Cerebellar cortex (tissue), 1 donor: ENCODE data around the gene NAA60.
A peak's percentile ranks its signal among the peaks of the same experiment; 100 is the strongest.
"Not testable (repeated sequence)": the region's sequence is repeated elsewhere in the genome, so short reads cannot be mapped to it uniquely, and the experiment has no call there.

Experiments
- DNase-seq: peaks from one replicate; pipeline ENCODE4 v3.0.0-alpha.2; 2015; ENCODE audit warnings: low spot score

Gene NAA60

DNA sequence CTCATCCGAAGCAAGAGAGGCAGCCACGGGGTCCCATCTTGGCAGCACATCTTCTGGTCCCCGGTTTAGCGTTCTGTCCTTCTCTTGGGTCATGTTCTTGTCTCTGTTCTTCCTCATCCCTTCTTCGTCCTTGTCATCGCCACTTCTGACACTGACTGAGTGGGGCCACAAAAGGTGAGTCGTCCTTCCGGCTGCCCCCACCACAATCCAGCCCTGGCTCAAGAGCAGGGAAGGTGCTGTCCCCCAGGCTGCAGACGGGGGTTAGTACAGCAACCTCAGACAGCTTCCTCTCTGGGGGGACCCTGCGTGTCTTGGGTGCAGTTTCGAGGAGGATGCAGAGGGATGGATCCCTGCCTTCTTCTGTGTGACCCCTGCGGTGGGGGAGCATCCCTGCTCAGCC, 21.8 kb downstream of the NAA60 start:
- no peak for DNase-seq

DNA sequence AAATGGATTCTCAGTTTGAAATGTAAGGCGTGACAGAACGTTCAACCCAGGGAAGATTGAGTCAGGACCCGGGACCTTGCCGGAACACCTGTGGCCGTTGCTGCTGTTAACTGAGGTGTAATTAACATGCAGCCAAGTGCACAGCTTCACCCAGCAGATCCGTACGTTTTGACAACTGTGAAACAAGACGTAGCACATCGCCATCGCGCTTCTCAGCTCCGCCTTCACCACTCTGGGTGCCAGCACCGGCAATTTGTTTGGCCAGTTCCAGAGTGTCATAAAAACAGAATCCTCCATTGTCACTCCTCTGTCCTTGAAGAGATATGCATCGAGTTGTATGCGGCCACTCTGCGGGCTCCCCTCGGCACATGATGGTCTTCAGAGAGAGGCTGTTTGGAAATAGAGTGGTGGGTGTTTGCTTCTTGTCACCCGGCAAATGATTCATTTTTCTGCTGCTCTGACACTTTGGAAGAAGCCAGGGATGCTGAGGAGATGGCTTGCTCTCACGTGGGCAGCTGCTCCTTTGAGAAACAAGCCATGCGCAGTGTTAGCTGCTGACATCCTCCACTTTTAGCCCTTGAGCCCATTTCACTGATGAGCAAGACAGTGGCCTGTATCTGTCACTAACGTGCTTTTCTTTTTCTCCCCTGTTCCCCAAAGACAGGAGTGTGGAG, 22.6 kb downstream of the NAA60 start:
- no peak for DNase-seq

DNA sequence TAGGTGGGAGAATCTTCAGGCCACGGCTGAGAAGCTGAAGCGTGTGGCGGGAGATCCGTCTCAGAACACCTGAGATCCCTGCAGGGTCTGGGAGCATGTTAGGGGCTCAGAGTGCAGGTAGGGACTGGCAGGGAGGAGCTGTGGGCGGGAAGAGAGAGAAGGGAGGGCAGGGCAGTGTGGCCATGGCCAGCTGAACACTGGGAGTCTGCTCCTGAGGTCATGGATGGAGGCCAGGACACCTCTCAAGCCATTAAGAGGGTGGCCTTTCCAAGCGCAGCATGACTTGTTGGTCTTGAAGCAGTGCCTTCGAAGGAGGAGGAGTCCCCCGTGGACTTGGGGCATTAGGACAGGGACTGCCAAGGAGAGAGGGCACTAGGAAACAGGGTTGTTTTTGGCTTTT, 23.7 kb downstream of the NAA60 start:
- no peak for DNase-seq

DNA sequence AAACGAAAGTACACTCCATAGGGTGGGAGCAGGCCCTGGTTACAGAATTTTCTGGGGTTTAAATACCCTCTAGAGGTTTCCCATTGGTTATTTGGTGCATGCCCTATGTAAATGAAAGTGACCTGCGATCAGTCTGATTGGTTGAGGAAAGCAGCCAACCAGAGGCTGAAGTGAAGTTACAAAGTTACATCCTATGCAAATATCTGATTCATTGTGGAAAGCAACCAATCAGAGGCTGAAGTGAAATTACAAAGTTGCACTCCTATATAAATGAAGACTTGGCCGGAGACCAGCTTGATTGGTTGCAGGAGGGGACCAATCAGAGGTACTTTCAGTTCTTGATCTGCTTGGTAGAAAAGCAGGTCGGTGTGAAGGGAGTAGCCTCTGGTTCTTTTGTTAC, 24.4 kb downstream of the NAA60 start:
- DNase-seq, result no peak

DNA sequence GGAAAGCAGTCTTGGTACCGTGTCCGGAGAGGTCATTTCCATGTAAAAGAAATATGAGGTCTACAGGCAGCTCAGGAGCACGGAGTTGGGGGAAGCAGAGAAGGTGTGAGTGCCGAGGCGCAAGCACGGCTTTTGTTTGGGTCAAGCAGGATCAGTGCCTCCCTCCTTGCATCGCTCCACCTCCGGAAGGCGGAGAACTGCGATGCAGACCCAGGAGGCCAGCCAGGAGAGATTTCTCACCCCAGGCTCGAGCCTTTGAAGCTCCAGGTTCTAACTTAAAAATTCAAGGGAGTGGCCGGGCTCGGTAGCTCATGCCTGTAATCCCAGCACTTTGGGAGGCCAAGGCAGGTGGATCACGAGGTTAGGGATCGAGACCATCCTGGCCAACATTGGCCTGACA, 25.0 kb downstream of the NAA60 start:
- DNase-seq, result no peak

DNA sequence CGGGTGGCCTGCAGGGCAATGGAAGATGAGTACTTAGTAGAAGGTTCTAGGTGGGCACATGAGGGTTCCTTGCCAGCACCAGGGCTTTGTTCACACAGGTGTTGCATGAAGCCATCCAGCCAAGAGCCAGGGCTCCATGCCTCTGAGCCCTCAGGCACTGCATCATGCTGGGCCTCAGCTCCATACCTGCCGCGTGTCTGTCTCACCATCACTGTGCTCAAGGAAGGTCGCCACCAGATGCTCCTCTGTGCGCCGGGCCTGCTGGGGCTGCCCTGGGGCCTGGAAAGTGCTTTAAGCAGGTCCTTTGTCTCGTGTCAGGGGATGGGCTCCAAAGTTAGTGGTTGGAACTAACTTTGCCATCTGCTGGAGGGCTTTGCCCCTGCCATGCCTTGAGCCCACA, 26.3 kb downstream of the NAA60 start:
- no peak for DNase-seq

DNA sequence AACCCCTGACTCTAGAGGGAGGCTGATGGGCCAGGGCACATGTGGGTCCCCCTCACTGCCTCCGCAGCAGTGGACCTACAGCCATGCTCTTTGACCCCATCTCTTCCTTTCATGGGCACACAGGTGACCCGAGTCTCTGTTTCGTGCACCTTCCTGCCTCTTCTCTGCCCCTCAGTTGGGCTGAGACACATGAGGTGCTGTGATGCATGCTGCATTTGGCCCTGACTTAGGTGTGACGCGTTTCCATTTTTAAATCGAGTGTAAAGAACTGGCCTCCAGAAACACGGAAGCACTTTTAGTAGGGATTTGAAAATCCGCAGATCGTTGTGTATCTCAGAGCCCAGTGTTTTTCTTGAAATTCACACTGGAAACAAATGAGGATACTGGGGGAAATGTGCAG, 27.2 kb downstream of the NAA60 start:
- no peak for DNase-seq

DNA sequence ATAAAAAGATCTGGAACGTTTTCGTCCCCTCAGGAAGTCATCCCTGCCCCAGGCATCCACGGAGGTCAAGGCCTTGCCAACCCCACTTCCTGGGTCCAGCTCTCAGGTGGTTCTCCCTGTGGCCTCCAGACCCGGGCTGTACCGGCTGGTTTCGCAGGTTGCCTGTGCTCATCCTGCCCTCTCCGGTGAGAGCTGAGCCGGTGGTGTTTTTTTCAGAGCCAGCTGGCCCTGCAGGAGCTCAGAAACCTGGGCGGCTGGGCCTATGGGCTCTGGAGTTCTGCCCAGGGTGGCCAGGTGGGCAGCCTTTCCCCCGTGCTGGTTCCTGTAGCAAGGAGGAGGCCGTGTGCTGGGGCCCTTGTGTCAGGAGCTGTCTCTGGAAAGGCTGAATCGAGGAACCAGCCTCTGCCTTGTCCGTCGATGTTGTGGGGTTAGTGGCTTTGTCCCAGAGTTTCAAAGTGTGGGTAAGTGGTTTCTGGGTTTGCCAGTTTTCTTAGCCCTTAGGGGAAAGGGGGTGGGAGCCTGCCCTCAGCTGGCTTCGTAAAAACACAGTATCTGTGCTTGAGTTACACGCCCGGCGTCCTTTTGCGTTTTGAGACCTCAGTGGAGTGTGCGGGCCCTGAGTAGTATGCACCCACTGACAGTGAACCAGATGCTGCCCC, 28.2 kb downstream of the NAA60 start:
- DNase-seq, result peak; percentile 65

DNA sequence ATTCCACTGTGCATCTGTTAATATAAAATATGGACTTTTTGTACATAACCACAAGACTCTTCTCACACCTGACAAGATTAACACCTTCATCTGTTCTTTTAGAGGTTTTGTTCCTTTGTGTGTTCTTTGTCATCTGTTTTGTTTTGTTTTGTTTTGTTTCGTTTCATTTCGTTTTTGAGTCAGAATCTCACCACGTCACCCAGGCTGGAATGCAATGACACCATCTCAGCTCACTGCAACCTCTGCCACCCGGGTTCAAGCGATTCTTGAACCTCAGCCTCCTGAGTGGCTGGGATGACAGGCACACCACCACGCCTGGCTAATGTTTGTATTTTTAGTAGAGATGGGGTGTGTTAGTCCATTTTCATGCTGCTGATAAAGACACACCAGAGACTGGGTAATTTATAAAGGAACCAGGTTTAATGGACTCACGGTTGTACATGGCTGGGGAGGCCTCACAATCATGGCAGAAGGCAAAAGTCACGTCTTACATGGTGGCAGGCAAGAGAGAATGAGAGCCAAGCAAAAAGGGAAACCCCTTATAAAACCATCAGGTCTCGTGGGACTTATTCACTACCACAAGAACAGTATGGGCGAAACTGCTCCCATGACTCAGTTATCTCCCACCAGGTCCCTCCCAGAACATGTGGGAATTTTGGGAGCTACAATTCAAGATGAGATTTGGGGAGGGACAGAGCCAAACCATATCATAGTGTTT, 29.6 kb downstream of the NAA60 start:
- DNase-seq, result no peak

DNA sequence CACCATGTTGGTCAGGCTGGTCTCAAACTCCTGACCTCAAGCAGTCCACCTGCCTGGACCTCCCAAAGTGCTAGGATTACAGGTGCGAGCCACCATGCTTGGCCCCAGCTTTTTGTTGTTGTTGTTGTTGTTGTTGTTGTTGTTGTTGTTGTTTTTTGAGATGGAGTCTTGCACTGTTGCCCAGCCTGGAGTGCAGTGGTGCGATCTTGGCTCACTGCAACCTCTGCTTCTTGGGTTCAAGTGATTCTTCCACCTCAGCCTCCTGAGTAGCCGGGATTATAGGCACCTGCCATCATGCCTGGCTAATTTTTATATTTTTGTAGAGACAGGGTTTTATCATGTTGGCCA, 30.1 kb downstream of the NAA60 start:
- not testable (repeated sequence) for DNase-seq

DNA sequence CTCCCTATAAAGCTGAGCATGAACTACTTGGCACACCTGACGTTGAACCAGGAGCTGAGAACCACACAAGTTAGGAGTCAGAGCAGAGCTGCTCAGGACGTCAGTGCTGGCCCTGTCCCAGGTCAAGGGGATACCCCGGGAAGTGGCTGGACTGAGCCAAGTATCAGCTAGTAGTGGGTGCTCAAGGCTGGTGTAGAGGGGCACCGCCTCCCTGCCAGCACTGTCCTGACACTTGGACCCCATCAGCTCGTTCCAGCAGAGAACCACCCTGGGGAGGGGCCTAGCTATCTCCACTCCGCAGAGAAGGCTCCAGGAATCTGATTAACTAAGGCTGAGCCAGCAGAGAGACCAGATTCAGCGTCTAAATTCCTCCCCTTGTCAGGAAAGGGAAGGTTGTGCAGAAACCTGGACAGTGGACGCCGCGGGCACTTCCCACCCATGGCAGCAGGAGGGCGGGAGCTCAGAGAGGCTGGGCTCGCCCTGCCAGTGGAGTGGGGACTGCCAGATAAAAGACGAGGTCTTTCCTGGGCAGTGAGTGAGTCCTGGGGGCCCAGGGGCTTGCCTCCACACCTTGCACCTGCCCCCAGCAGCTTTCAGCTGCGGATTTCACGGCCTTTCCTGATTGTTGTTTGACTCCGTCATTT, 30.8 kb downstream of the NAA60 start:
- no peak for DNase-seq

DNA sequence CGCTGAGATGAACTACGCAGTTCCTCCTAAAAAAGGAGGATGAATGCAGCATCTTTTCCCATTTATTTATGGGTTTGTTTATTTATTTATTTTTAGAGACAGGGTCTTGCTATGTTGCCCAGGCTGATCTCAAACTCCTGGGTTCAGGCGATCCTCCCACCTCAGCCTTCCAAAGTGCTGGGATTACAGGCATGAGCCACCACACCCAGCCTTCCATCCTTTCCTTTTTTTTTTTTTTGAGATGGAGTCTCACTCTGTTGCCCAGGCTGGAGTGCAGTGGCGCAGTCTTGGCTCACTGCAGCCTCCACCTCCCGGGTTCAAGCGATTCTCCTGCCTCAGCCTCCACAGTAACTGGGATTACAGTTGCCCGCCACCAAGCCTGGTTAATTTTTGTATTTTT, 31.4 kb downstream of the NAA60 start:
- DNase-seq, result not testable (repeated sequence)

DNA sequence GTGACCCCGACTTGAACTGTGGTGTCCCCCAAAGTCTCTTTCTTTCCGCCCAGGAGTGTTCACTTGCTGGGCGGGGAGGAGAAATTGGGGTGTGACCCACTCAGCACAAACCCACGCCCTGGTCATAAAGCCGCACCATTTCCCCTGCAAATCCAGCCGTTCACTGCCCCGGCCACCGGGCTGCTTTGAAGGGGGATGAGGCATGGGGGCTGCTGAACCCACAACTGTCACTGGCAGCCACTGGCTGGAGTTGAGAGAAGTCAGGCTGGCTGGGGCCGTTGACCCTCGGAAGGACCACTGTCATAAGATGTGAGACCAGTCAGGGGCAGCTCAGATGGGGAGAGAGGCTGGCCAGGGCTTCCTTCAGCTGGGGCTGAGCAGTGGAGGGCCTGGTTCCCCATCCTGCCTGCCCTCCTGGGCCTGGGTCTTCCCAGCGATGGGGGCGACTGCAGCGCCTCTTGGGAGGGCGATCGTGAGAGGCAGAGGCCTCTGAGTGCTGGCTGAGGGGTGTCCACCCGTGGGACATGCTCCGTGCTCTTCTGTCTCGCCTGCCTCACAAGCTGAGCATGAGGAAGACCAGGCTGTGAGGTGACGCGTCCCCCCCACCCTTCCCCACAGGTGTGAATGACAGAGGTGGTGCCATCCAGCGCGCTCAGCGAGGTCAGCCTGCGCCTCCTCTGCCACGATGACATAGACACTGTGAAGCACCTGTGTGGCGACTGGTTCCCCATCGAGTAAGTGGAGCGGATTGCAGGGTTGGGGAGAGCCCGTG, 32.3 kb downstream of the NAA60 start:
- no peak for DNase-seq

DNA sequence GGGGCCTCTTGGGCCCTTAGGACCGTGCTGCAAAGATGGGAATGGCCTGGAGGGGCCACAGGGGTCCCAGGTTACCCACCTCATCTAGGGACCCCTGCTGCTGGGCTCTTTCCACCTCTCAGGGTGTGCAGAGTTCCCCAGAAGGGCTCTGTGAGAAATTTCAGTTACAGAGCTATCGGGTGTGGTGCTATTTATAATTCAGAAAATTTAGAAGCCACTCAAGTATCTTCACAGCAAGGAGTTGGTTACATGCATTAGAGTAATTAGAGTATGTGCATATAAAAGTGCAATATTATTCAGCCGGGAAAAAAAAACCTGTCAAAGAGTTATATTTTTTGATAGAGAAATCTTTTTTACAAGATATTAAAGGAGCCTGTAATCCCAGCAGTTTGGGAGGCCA, 32.9 kb downstream of the NAA60 start:
- no peak for DNase-seq

DNA sequence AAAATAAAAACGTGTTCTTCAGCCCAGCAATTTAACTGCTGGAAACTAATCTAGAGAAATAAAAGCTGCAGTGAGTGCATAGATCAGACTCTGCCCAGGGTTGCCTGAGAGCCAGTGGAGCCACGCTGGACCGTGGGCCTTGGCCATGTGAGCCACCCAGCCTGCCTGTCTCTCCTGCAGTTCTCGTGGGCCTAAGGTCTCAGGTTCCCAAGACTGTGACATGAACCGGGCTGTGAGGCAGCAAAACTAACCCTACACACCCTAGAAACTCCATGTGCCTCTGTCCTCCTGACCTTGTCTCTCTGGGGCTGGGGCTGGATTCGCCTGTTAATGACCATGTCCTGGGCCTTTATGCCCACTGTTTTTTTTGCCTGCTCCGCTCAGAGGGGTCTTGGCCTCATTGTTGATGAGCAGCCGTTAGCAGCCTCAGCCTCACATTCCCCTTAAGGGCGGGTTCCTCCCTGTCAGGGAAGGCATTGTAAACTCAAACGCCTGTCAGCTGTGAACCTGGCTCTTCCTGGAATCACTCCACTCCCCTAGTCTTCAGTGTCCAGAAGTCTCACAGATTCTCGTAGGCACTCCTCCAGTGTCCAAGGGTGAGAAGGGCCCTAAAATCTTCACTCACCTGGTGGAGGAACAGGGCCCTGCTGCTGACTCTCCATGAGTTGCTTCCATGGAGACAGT, 34.9 kb downstream of the NAA60 start:
- DNase-seq, result no peak

DNA sequence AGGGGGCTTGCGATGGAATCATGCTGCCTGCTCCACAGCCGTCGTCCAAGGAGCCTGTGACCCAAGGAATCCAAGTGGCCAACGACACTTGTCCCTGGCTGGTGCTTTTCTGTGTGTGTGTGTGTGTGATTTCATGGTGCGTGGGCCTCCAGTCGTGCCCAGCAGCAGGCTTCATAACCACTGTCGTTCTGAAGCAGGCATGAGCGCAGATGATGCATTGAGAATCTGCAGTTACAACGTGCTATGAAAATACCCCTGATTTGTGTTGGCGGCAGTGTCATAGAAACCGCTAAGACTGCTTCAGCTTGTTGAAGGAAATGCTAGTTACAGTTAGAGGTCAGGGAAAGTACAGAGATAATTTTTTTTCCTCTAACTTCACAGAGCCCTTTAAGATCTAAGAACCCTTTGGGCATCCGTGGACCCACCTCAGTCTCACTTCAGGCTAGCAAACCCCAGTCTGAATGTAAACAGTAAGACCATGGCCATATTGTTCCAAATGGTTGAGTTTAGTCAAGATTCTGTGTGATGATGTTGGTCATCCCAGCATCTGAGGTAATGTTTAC, 36.3 kb downstream of the NAA60 start:
- no peak for DNase-seq

DNA sequence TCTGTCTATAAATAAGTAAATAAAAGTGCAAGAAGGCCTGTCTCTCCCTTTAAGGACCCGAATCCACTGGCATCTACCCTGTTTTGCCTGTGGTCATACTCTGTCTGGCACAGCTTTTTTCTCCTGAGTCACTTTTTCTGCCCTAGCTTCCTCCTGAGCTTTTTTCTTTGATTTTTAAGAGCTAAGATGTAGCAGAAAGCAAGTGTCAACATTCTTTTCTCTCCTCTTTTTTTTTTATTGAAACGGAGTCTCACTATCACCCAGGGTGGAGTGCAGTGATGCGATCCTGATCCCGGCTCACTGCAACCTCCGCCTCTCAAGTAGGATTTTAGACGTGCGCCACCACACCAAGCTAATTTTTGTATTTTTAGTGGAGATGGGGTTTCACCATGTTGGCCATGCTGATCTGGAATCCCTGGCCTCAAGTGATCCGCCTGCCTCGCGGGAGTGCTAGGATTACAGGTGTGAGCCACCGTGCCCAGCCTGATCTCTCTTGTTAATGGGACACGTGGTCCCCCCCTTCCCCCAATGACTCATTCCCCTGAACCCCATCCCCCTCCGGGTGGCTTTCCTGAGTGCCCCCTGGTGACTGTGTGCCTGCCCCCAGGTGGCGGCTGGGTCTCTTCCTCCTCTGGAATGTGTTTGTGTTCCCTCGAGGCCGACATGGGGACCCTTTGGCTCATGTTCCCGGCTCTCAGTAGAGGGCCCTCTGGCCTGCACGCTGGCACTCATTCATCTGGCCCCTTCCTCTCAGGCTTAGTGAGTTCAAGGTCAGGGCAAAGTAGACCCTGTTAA, 37.6 kb downstream of the NAA60 start:
- no peak for DNase-seq

DNA sequence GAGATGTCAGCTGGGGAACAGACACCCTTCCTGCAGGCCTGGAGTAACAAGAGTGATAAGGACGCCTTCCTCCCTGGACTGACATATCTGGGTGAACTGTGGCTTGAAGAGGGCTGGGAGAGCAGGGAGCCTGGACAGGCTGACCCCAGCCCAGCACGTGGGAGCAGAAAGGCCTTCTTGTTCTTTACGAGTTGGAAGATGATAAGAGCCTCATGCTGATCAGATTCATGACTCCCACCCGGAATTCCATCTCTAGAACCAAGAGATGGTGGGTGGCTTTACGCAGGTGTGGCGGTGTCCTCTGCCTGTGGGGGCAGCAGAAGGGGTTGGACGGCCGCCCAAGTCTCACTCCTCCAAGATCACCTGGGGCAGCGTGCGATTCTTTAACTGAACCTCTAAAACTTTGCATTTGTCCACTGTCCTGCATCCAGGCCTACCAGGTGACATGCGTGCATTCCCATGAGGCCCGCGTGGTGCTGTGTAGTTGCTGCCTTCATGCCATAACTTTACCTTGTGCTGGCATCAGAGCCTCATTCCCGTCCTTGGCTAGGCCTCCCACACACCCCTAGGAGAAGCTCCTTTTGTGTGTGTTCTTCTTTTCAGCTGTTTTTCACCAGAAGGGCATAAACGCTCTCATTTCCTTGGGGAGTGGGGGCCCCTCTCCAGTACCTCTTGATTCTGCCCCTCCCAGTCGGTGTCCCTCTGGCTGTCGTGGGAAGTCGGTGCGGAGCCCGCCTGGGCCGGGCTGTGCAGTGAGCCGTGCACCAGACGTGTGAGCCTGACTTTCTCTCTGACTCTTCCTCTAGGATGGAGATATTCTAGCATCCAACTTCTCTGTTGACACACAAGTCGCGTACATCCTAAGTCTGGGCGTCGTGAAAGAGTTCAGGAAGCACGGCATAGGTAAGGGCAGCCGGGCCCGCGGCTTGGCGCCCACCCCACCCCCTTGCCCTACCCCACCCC, 38.5 kb downstream of the NAA60 start:
- no peak for DNase-seq

DNA sequence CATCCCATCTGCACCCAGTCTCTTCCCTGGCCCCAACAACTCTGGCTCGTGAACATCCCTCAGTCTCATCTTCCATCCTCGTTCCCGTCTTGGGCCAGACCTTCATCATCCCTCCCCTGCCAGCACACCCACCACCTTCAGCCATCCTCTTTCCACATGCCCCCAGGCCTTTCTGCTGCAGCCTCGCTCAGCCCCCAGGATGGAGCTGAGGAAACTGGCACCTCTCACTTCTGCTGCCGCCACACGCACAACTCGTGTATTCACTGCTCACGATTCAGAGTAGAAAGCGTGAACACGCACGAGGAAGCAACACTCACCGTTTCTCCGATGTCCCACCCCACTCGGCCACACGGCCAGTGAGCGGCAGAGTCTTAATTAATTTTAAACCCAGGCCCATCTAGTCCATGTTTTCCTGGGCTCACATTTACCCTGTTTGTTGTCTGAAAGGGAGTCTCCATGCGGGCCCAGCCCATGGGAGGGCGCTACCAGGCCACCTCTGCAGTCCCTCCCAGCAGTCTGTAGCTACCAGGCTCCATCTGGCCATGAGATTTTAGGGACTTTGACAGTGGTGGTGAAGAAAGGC, 39.3 kb downstream of the NAA60 start:
- DNase-seq, result no peak
